Right renal pelvis (tissue), 4 donors: ENCODE data around the gene FAM210B. TPM values are rescaled to one million over a fixed set of nuclear protein-coding genes. Genes with fewer than 3 reads are reported as not detected.
"Not testable (repeated sequence)": the region's sequence is repeated elsewhere in the genome, so short reads cannot be mapped to it uniquely, and the experiment has no call there.

Experiments used
- DNase-seq, 4 donors: peaks; one replicate each; pipeline ENCODE4 v3.0.0-alpha.2; 2013; ENCODE audit warnings: low read depth in 4 of 4, low spot score in 3 of 4, missing footprints in 1 of 4
- polyA plus RNA-seq, 4 donors: library from polyadenylated mRNA; unstranded; fragments of 120-200 nt; gene quantifications; one replicate each; pipeline ENCODE4 v1.2.1, GENCODE V29; 2013; ENCODE audit not compliant: insufficient read length in 4 of 4

Gene FAM210B, protein sequence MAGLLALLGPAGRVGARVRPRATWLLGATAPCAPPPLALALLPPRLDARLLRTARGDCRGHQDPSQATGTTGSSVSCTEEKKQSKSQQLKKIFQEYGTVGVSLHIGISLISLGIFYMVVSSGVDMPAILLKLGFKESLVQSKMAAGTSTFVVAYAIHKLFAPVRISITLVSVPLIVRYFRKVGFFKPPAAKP
- 10 to 100 TPM; 40.3 to 48.2 (median 44.6) TPM for polyA plus RNA-seq

DNA sequence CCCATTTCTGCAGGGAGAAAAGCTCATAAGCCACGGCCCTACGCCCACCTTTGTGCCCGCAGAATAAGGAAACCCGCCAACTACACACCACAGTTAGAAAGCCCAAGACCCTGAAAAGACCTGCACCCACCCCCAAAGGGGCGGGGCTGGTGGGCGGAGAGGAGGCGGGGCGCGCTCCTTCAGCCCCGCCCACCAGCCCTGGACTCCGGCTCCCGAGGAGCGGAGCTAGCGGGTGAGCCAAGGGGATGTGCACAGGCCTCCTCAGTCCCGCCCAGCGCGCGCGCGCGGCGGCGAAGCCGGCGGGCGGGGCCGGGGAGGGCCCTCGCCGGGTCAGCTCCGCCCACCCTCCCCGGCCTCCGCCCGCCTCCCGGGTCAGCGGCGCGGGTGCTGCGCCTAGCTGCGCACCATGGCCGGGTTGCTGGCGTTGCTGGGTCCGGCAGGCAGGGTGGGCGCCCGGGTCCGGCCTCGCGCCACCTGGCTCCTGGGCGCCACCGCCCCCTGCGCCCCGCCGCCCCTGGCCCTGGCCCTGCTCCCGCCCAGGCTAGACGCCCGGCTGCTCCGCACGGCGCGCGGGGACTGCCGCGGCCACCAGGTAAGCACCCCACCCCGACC lies at the start of gene FAM210B:
Gene FAM210B (plus strand): TSS at position 375 of the 612 bp plus-strand sequence. CDS start 32 bp downstream, at position 407.
- DNase-seq = peak; percentile 71 to 85 (median 80)

GRCh38 chr20:56316051-56316450 lies 42.7 kb upstream of the FAM210B start:
- DNase-seq = no peak

GRCh38 chr20:56316483-56316882 lies 42.3 kb upstream of the FAM210B start:
- no peak for DNase-seq

DNA sequence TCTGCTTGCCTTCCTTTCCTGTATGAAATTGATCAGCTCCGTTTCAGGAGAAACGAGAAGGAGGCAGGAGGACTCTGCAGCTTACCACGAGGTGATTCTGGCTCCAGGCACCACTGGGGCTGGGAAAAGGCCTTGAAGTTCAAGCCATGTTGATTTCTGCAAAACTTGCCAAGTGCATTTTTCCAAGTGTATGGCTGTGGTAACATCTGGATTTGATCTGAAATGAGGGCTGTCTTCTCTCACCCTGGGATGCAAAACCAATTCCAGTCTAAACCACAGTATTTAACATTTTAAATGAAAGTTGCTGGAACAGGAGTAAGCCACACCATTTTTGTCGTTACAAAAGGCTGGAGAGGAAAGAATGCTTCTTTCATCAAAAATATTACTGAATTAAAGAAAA lies 36.1 kb upstream of the FAM210B start:
- DNase-seq = no peak

DNA sequence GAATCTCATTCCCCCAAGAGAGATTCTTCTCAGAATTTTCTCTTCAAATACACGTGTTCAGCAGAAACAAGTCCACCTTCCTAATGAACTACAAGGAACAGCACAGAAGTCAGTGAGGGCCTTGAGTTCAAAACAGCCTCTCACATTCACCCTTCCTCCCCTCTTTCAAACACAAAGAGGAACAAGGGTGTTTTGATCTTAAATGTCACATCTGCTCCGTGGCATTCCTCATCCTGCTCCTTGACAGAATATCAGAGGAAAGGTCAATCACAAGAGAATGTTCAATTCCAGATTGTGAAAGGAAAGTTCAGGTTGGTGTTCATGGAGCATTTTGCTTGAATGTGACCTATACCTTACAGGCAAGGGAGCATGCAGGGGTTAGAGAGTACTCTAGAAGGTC lies 35.6 kb upstream of the FAM210B start:
- no peak for DNase-seq

- DNase-seq = no peak
These were observed 35.1 kb upstream of the FAM210B start for GRCh38 chr20:56323656-56324055.

- DNase-seq = no peak
These were observed 34.0 kb upstream of the FAM210B start for GRCh38 chr20:56324806-56325205.

DNA sequence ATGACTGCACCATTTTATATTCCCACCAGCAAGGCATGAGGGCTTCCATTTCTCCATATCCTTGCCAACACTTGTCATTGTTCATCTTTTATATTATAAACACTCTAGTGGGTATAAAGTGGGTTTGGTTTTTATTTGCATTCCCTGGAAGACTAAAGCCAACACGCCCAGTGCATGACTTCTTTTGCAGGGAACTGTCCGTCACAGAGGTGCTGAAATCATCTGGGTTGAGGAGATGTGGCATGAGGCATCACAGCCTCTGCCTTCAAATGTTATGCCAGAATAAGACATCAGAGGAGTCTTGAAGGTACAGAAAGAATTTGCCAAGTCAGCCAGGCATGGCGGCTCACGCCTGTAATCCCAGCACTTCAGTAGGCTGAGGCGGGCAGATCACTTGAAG lies 29.9 kb upstream of the FAM210B start:
- peak in 3 of 4 donors; percentile 45 to 53 (median 47) for DNase-seq

- DNase-seq = not testable (repeated sequence)
These were observed 22.1 kb upstream of the FAM210B start for GRCh38 chr20:56336709-56337108.

DNA sequence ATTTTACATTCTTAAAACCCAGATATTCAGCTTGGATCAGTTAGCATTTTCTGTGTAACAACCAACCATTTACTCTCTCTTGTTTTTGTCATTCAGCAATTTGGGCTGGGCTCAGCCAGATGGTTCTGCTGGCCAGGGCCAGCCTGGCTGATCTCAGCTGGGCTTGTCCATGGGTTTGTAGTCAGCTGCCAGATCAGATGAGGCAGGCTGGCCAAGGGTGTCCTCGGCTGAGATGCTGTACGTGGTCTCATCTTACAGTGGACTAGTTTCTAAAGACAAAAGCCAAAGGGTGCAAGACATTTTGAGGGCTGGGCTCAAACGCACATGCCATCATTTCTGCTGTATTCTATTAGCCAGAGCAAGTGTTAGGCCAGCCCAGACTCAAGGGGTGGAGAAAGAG lies 16.0 kb upstream of the FAM210B start:
- DNase-seq = no peak

DNA sequence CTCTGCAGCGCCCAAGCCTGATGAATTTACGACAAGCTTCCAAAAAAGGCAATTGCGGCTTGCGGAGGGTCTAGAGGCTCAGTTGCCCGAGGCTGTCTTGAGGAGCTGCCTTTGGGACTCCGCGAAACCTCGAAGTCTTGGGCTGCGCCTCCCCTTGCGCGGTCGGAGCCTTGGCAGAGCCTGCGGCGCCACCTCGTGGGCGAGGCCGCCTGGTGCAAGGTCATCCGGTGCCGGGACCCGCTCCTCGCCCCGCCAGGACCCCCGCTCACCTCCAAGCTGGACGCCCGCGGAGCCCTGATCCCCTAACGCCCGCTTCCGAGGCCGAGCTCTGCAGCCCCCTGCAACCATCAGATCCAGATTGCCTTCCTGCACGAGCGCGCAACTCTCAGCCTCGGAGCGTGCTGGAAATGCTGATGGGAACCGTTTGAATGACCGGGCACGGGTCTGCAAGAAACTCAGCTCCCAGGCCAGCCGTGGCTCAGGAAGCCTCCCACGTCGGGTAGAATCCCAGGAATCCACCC lies 14.9 kb upstream of the FAM210B start:
- DNase-seq = no peak

DNA sequence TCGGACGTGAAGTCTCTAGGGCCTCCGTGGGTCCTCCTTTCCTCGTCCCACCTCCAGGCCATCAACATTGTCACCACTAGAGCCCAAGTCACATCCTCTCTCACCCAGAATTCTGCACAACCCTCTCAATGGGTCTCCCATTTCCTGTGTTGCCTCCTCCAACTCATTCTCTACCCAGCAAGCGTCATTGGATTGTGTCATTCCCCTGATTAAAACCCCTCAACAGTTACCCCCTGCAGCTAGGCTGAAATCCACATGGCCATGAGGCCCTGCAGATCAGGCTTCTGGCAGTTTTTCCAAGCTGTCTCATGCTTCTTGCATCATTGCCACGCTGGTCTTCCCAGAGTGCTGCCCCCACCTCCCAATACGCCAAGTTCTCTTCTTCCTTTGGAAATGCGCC lies 12.9 kb upstream of the FAM210B start:
- no peak for DNase-seq

DNA sequence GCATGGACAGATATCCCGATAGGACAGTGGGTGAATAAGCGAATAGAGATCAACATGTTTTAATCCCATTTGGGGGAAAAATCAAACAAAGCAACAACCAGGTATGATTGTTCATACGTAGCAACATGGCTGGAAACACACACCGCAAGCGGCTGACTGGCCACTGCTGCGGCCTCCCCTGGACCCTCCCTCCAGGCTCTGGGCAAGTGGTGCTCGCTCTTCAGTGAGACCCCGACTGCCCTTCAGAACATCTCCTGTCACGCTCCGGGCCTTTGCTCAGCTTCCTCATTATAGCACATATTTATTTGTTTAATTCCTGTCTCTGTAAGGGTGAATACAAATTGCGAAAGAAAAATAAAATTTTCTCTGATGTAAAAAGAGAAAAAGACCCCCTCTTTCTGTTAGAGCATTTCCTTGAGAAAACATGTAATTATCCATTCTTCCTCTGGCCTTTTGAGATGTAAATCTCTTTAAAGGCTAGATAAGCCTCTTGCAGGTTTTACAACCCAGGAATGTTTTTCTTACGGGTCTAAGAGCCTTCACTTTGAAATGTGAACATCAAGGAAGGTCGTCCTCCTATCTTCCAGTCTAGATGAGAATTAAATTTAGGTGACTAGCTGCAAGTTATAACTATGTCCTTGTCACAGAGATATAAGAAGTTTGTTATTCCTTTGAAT lies 11.0 kb upstream of the FAM210B start:
- DNase-seq = no peak

GRCh38 chr20:56348305-56348693 lies 10.5 kb upstream of the FAM210B start:
- DNase-seq = no peak

GRCh38 chr20:56348746-56349145 lies 10.0 kb upstream of the FAM210B start:
- no peak for DNase-seq

DNA sequence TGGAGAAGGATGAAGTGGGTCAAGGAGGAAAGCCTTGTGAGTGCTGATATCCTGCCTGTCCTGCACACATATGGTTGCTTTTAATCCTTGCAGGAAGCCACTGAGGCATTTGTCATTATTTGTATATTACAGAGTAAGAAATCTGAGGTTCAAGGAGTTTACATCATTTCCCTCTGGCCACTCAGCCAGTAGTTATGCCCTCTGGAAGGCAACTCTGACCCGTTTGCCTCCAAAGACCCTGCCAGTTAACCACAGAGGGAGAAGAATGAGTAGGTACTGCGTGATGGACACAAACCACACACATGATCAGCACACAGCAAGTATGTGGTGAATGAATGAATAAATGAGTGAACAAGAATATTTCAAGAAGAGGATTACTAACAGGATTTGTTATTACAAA lies 7.9 kb upstream of the FAM210B start:
- no peak for DNase-seq

- DNase-seq = no peak
These were observed 6.3 kb upstream of the FAM210B start for GRCh38 chr20:56352345-56353055.

DNA sequence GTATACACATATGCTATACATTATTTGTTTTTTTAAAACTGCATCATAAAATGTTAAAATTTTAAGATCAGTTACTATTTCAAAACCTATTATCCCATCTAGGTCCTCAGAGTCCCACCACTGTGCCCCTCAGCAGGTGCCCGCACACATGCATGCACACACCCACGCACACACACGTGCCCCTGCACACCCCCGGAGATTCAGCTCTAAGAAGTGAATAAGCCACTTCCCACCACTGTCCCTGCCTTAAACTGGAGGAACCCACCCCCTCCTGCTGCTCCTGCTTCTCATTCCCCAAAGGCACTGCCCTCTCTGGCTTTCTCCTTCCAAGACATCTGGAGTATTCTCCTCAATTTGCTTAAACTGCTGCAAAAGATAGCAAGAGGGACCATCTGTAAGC lies 5.4 kb upstream of the FAM210B start:
- no peak for DNase-seq

DNA sequence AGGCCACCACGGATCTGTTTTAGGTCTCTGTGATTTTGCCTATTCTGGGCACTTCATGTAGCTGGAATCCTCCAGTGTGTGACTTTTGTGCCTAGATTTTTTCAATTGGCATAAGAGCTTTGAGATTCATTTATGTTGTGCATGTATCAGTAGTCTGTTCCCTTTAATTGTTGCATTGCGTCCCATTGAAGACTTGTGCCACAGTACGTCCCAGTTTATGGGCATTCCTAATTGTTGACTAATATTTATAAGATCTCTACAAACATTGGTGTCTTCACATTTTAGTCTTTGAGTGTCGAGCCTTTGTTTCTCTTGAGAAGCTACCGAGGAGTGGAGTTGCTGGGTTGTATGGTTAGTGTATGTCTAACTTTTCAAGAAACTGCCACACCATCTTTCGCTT lies 704 bp upstream of the FAM210B start:
- no peak for DNase-seq

GRCh38 chr20:56359212-56360132 lies 698 bp downstream of the FAM210B start:
- DNase-seq = peak in 1 of 4 donors; percentile 49
